Measurements from ENCODE around the gene WDR38.

Gene WDR38, protein sequence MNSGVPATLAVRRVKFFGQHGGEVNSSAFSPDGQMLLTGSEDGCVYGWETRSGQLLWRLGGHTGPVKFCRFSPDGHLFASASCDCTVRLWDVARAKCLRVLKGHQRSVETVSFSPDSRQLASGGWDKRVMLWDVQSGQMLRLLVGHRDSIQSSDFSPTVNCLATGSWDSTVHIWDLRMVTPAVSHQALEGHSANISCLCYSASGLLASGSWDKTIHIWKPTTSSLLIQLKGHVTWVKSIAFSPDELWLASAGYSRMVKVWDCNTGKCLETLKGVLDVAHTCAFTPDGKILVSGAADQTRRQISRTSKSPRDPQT

GRCh38 chr9:124852829-124853531 lies at the start of gene WDR38:
Gene WDR38 (plus strand): TSS chr9:124853460. CDS start chr9:124853532, 72 bp downstream.
- DNase-seq (ENCODE audit: low read depth in 1 of 2, low spot score in 1 of 2) = peak; percentile 54 to 63

- no peak for DNase-seq (ENCODE audit: low read depth in 1 of 2, low spot score in 1 of 2)
Observed at GRCh38 chr9:124803911-124804310, 49.3 kb upstream of the WDR38 start.

DNA sequence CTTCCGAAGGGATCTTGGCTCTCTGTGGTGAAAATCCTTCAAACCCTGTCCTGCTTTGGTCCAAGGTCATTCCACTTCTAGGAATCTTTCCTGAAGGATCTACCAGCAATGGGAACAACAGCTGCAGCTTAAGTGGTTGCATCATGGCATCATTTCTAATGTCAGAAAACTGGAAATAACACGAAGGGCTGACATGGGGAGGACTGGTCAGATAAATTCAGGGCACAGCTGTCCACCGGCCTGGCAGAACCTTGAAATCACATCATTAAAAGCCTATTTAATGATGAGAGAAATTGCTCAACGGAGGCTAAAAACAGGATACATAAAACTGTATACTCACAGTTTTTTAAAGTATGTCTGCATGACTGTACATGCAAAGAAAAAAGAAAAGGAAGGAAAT lies 48.1 kb upstream of the WDR38 start:
- no peak for DNase-seq (ENCODE audit: low read depth in 1 of 2, low spot score in 1 of 2)

- DNase-seq (ENCODE audit: low read depth in 1 of 2, low spot score in 1 of 2) = no peak
Observed at GRCh38 chr9:124808246-124808956, 44.9 kb upstream of the WDR38 start.

GRCh38 chr9:124809211-124809610 lies 44.0 kb upstream of the WDR38 start:
- DNase-seq (ENCODE audit: low read depth in 1 of 2, low spot score in 1 of 2) = no peak

DNA sequence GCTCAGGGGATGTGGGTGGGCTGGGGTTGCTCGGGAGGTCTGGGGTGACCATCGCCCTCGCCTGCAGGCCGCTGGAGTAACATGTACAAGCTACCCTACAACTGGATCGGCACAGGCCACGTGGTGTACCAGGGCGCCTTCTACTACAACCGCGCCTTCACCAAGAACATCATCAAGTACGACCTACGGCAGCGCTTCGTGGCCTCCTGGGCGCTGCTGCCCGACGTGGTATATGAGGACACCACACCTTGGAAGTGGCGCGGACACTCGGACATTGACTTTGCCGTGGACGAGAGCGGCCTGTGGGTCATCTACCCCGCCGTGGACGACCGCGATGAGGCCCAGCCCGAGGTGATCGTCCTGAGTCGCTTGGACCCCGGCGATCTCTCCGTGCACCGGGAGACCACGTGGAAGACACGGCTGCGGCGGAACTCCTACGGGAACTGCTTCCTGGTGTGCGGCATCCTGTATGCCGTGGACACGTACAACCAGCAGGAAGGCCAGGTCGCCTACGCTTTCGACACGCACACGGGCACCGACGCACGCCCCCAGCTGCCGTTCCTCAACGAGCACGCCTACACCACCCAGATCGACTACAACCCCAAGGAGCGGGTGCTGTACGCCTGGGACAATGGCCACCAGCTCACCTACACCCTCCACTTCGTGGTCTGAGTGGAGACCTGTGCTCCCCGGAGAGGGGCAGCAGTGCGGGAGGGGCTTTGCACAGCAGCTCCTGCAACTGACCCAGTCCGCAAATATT lies 43.3 kb upstream of the WDR38 start:
- DNase-seq (ENCODE audit: low read depth in 1 of 2, low spot score in 1 of 2) = no peak

GRCh38 chr9:124810663-124811355 lies 42.5 kb upstream of the WDR38 start:
- no peak for DNase-seq (ENCODE audit: low read depth in 1 of 2, low spot score in 1 of 2)

DNA sequence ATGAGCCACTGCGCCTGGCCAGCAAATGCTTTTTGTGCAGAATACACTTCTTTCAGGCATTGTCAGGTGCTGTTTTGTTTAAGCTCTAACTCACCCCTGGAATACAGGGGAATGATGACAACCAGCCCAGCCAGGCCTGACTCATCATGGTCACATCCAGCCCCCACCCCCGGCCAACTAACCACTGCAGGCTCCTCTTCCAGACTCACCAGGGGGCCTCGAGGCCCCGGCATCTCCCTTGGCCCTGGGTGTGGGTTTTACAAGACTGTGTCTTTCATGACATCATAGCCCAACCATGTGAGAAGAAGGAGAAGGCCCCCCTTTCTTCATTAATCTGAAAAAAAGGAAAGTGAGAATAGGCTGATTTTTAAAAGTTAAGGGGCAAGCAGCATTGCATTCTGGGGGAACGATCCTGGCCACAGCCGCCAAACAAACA lies 40.8 kb upstream of the WDR38 start:
- DNase-seq (ENCODE audit: low read depth in 1 of 2, low spot score in 1 of 2) = no peak

DNA sequence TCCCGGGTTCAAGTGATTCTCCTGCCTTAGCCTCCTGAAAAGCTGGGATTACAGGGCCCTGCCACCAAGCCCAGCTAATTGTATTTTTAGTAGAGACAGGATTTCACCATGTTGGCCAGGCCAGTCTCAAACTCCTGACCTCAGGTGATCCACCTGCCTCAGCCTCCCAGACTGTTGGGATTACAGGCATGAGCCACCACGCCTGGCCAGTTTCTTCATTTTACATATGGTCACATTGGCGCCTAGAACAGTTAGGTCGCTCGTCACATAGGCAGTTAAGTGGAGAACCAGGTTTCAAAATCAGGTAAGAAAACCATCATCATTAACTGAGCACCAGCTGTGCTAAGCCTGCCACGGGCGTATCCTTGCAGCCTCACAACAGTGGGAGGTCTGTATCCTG lies 40.2 kb upstream of the WDR38 start:
- no peak for DNase-seq (ENCODE audit: low read depth in 1 of 2, low spot score in 1 of 2)

DNA sequence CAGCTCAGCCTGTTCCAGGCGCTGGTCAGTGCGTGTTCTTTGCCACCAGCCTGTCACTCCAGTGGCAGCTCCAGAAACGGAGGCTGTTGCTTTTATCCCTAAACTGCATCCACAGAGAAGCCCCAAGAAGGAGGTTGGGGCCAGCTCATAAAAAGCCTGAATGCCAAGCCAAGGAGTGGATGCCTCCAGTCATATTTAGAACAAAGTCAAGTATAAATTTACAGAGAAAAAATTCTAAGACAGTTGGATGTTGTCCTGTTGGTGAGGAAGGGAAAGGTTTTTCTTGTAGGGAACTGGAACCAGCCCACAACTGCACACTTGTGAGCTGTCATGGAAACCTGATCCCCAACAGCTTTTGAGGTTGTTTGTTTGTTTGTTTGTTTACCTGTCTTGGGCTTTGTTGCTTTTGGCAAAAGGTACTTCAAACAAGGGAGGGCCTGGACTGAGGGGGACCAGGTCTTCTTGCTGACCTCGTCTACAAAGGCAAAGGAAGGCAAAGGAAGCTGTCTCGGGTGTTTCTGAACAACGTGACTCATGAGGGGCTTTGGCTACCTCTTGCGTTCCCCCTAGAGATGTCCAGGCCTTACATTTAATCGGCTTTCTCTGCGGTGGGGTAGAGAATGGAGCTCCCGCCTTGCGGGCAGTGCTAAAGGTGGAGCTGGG lies 39.6 kb upstream of the WDR38 start:
- DNase-seq (ENCODE audit: low read depth in 1 of 2, low spot score in 1 of 2) = no peak

DNA sequence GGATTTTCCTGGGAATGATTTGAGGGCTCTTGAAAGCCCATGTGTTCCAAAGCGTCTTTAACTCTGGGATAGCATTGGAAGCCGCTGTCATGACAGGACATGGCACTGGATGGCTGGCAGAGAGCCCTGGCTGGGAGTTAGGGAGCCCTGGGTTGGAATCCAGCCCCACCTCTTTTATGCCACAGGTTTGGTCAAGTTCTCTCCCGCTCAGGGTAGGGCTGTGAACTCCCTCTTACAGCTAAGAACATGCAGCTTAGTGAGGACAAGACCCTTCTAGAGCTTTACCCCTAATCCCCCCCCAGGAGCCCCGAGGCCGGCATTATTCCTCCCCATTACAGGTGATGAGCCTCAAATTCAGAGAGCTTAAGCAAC lies 39.1 kb upstream of the WDR38 start:
- DNase-seq (ENCODE audit: low read depth in 1 of 2, low spot score in 1 of 2) = no peak

- DNase-seq (ENCODE audit: low read depth in 1 of 2, low spot score in 1 of 2) = no peak
Observed at GRCh38 chr9:124815601-124816000, 37.7 kb upstream of the WDR38 start.

DNA sequence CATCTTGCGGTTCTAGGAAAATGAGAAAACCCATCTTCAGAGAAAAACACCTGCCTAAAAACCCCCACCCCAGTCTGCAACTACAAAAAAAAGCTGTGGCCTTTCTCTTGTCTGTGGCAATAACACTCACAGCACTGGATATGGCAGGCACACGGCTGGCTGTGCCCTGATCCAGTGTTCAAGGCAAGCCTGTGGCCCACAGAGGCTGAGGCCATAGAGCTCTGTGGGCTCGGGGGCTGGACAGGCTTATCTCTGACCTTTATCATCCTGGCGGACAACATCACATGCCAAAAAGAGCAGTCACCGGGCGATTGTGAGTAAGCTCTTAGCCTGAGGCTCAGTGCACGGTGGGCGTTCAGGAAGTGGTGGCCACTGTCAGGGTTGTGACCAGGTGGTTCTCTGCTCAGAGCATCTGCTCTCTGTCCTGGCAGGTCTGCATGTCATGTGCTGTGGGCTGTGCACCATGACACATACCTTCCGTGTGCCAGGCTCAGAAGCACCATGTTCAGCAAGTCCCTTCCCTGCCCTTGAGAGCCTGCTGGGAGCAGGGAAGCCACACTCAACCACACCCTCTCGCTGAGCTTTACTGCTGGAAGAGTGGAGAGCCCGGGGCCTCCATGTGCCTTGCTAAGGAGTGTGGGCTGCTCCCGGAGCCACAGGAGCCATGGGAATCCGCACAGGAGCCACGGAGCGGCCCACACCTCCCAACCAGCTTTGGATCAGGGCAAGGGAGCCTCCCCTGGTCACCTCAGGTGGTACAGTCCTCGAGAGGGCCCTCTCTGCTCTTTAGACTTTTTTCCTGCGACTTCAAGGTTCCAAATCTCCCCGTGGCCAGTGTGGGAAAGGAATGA lies 34.6 kb upstream of the WDR38 start:
- DNase-seq (ENCODE audit: low read depth in 1 of 2, low spot score in 1 of 2) = no peak

DNA sequence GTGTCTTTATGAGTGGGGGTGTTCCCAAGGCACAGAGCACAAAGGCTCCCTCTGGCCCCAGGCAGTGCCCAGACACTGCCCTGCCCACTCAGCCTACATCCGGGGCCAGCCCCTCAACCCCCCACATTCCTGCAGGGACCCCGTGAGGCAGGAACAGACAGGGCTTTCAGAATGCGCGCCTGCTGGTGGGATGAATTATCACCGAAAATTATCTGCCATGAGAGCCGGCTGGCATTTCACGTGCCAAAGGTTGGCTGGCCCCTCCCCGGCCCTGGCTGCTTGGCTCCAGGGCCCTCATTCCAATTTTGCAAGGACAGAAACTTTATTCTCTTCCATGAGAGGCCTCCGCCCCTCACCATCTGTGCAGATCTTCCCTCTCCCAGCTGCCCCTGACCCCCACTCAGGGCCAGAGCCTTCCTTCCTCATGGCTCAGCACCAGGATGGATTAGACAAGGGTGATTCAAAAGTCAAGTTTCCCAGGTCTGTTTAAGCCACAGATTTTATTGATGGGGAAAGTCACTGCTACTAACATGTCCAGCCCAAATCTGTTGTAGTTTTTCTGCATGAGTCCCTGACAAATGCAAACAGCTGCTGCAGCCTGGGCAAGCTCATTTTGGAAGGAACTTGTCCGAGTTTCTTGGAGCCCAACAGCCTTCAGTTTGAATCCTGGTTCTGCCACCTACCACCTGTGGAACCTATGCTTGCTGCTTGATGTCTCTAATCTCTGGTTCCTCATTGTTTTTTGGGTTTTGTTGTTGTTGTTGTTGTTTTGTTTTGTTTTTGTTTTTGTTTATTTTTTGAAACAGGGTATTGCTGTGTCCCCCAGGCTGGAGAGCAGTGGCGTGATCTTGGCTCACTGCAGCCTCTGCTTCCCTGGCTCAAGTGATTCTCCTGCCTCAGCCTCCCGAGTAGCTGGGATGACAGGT lies 32.3 kb upstream of the WDR38 start:
- DNase-seq (ENCODE audit: low read depth in 1 of 2, low spot score in 1 of 2) = no peak

DNA sequence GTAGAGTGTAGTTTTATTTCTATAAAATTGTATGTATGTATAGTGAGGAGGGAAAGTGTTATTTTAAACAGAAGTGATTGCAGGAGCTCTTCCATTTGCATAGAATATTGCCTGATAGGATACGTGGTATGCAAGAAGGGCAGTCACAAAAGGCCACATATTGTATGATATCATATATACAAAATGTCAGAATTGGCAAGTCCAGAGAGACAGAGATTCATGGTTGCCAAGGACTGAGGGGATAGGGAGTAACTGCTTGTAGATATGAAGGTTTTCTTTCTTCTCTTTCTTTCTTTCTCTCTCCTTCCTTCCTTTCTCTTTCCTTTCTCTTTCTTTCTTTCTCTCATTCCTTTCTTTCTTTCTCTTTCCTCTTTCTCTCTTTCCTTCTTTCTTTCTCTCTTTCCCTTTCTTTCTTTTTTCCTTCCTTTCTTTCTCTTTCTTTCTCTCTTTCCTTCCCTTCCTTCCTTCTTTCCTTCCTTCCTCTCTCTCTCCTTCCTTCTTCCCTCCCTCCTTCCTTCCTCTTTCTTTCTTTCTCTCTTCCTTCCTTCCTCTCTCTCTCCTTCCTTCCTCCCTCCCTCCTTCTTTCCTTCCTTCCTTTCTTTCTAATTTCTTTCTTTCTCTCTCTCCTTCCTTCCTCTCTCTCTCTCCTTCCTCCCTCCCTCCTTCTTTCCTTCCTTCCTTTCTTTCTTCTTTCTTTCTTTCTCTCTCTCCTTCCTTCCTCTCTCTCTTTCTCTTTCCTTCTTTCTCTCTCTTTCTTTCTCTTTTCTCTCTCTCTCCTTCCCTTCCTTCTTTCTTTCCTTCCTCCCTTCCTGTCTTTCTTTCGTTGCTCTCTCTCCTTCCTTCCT lies 24.5 kb upstream of the WDR38 start:
- DNase-seq (ENCODE audit: low read depth in 1 of 2, low spot score in 1 of 2) = no peak

- no peak for DNase-seq (ENCODE audit: low read depth in 1 of 2, low spot score in 1 of 2)
Observed at GRCh38 chr9:124829334-124829669, 24.0 kb upstream of the WDR38 start.

DNA sequence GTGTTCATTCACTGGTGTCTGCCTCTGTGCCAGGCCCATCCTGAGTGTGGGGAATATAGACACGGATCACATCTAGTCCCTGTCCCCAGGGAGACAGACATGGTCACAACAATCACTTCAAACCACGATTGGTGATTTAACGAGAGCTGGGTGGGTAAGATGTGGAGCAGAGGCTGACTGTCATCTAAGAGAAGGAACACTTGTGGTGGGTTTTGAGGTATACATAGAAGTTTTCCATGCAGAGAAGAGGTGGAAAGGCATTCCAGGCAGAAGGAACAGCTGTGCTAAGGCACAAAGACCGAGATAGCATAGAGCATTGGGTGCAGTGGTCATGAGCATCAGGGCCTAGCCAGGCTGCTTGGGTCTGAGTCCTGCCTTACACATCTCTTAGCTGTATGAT lies 22.7 kb upstream of the WDR38 start:
- DNase-seq (ENCODE audit: low read depth in 1 of 2, low spot score in 1 of 2) = no peak

Data from stimulated activated CD4-positive, alpha-beta T cell treated with anti-CD3 and anti-CD28 coated beads, Interleukin-15, amount 100 ng/mL, for 1 hour (primary cell).